ENCODE results near the gene RASA3.
"Not testable (repeated sequence)": the region's sequence is repeated elsewhere in the genome, so short reads cannot be mapped to it uniquely, and the experiment has no call there.

Gene RASA3

GRCh38 chr13:114132419-114133121, at the start of gene RASA3:
Gene RASA3, minus strand, starts transcription at chr13:114132623. Its CDS starts 134 bp downstream, at chr13:114132489.
- DNase-seq: peak; percentile 34 to 78 (median 55)

- DNase-seq: no peak
Measured at GRCh38 chr13:114179087-114179658, 46.8 kb upstream of the RASA3 start, which contains the start of gene CFAP97D2. Gene CFAP97D2, plus strand, starts transcription at chr13:114179257. Its CDS starts 74 bp downstream, at chr13:114179331.

- DNase-seq: no peak
Measured at GRCh38 chr13:114177245-114178010, 45.0 kb upstream of the RASA3 start.

- not testable (repeated sequence) for DNase-seq
Measured at GRCh38 chr13:114176359-114176902, 44.0 kb upstream of the RASA3 start.

- no peak for DNase-seq
Measured at GRCh38 chr13:114174529-114174961, 42.1 kb upstream of the RASA3 start.

- DNase-seq: no peak
Measured at GRCh38 chr13:114173745-114174144, 41.3 kb upstream of the RASA3 start.

- no peak for DNase-seq
Measured at GRCh38 chr13:114173272-114173671, 40.8 kb upstream of the RASA3 start.

- DNase-seq: peak in 2 of 6 experiments; percentile 43 to 49
Measured at GRCh38 chr13:114167885-114168284, 35.5 kb upstream of the RASA3 start.

- peak in 2 of 6 experiments; percentile 18 to 34 for DNase-seq
Measured at GRCh38 chr13:114167426-114167825, 35.0 kb upstream of the RASA3 start.

- DNase-seq: no peak
Measured at GRCh38 chr13:114166381-114167131, 34.1 kb upstream of the RASA3 start.

- DNase-seq: no peak
Measured at GRCh38 chr13:114164681-114165429, 32.4 kb upstream of the RASA3 start.

- no peak for DNase-seq
Measured at GRCh38 chr13:114164053-114164452, 31.6 kb upstream of the RASA3 start.

- no peak for DNase-seq
Measured at GRCh38 chr13:114162533-114162922, 30.1 kb upstream of the RASA3 start.

- DNase-seq: peak in 4 of 6 experiments; percentile 20 to 51 (median 40)
Measured at GRCh38 chr13:114161644-114162532, 29.5 kb upstream of the RASA3 start.

GRCh38 chr13:114161028-114161556, 28.7 kb upstream of the RASA3 start:
- DNase-seq: no peak

- not testable (repeated sequence) for DNase-seq
Measured at GRCh38 chr13:114158869-114159666, 26.6 kb upstream of the RASA3 start.

- DNase-seq: no peak
Measured at GRCh38 chr13:114157869-114158495, 25.6 kb upstream of the RASA3 start.

GRCh38 chr13:114155926-114156883, 23.8 kb upstream of the RASA3 start:
- DNase-seq: no peak

Measured in stimulated activated naive CD4-positive, alpha-beta T cell (primary cell).